Chondrocyte (in vitro differentiated cells): ENCODE data around the gene PYY. TPM values are rescaled to one million over a fixed set of nuclear protein-coding genes. Genes with fewer than 3 reads are reported as not detected.
"Not testable (repeated sequence)": the region's sequence is repeated elsewhere in the genome, so short reads cannot be mapped to it uniquely, and the experiment has no call there.

Experiments
- DNase-seq: peaks from one replicate; pipeline ENCODE4 v3.0.0; 2021; ENCODE audit warnings: mixed read lengths, low spot score
- H3K27ac Mint-ChIP-seq: one replicate; pipeline ENCODE4 v1.8.0; 2021; ENCODE audit warnings: mild to moderate bottlenecking, moderate library complexity, mixed read lengths; ENCODE audit not compliant: unreplicated experiment
- H3K27me3 Mint-ChIP-seq: 2 replicates; pipeline ENCODE4 v1.8.0; 2021; ENCODE audit warnings: low read depth, mixed read lengths
- H3K36me3 Mint-ChIP-seq: 2 replicates; pipeline ENCODE4 v1.8.0; 2021; ENCODE audit warnings: low read depth, mixed read lengths
- H3K4me1 Mint-ChIP-seq: 2 replicates; pipeline ENCODE4 v1.8.0; 2021; ENCODE audit warnings: low read depth, mild to moderate bottlenecking, mixed read lengths
- H3K4me3 Mint-ChIP-seq: one replicate; pipeline ENCODE4 v1.8.0; 2021; ENCODE audit warnings: mild to moderate bottlenecking, moderate library complexity, mixed read lengths; ENCODE audit not compliant: unreplicated experiment
- H3K9me3 Mint-ChIP-seq: 2 replicates; pipeline ENCODE4 v1.8.0; 2021; ENCODE audit warnings: low read depth, mixed read lengths
- CTCF ChIP-seq: fragments of 200-600 bp; sonication (generic); IDR thresholded peaks from 2 replicates; pipeline ENCODE4 v1.5.0; 2021; ENCODE audit warnings: antibody characterized with exemption, mild to moderate bottlenecking, moderate library complexity
- total RNA-seq: library from RNA; stranded (reverse); gene quantifications from 3 replicates; pipeline ENCODE4 v1.2.1, GENCODE V29; 2021

PYY gene
- total RNA-seq, 1 donor from 2014 or later, result not detected

GRCh38 chr17:43978078-43978477 lies 24.3 kb upstream of the PYY start:
- no peak overlapping the region for H3K4me3 Mint-ChIP-seq
- DNase-seq, result no peak
- H3K4me1 Mint-ChIP-seq, result no peaks in the 10 kb centered on the region
- TF ChIP-seq CTCF, result no peak
- H3K27ac Mint-ChIP-seq, result no peak overlapping the region
- no peaks in the 10 kb centered on the region for H3K9me3 Mint-ChIP-seq
- peaks cover 60% of the 10 kb centered on the region for H3K27me3 Mint-ChIP-seq
- no peaks in the 10 kb centered on the region for H3K36me3 Mint-ChIP-seq

- H3K27ac Mint-ChIP-seq, result no peak overlapping the region
- peaks cover 52% of the 10 kb centered on the region for H3K27me3 Mint-ChIP-seq
- no peak for TF ChIP-seq CTCF
- DNase-seq, result peak; percentile 69
- no peaks in the 10 kb centered on the region for H3K36me3 Mint-ChIP-seq
- H3K4me1 Mint-ChIP-seq, result no peaks in the 10 kb centered on the region
- no peaks in the 10 kb centered on the region for H3K9me3 Mint-ChIP-seq
- no peak overlapping the region for H3K4me3 Mint-ChIP-seq
Observed at GRCh38 chr17:43976963-43977837, 23.5 kb upstream of the PYY start.

GRCh38 chr17:43975898-43976297 lies 22.2 kb upstream of the PYY start:
- Mint-ChIP-seq H3K4me3 (no peak overlapping the region), H3K36me3 (no peaks in the 10 kb centered on the region), H3K9me3 (no peaks in the 10 kb centered on the region), H3K4me1 (no peaks in the 10 kb centered on the region), H3K27me3 (peaks cover 44% of the 10 kb centered on the region), H3K27ac (no peak overlapping the region)
- TF ChIP-seq CTCF, result no peak
- no peak for DNase-seq

- no peak for TF ChIP-seq CTCF
- DNase-seq, result peak; percentile 17
- Mint-ChIP-seq H3K4me3 (no peak overlapping the region), H3K36me3 (no peaks in the 10 kb centered on the region), H3K9me3 (no peaks in the 10 kb centered on the region), H3K27ac (no peak overlapping the region), H3K27me3 (peaks cover 40% of the 10 kb centered on the region), H3K4me1 (no peaks in the 10 kb centered on the region)
Observed at GRCh38 chr17:43974382-43975266, 20.9 kb upstream of the PYY start.

- not testable (repeated sequence) for H3K9me3 Mint-ChIP-seq, H3K27ac Mint-ChIP-seq, DNase-seq, H3K4me1 Mint-ChIP-seq, H3K36me3 Mint-ChIP-seq, H3K4me3 Mint-ChIP-seq
- peaks cover 28% of the 10 kb centered on the region for H3K27me3 Mint-ChIP-seq
Observed at GRCh38 chr17:43972444-43973212, 18.9 kb upstream of the PYY start.

GRCh38 chr17:43971436-43971835 lies 17.7 kb upstream of the PYY start:
- peaks cover 26% of the 10 kb centered on the region for H3K27me3 Mint-ChIP-seq

More at GRCh38 chr17:43971436-43971835, 17.7 kb upstream of the PYY start:
- not testable (repeated sequence) for H3K4me1 Mint-ChIP-seq, H3K27ac Mint-ChIP-seq, DNase-seq, H3K36me3 Mint-ChIP-seq, H3K4me3 Mint-ChIP-seq, H3K9me3 Mint-ChIP-seq
